Right lobe of liver (tissue), 6 donors: ENCODE measurements around the gene PANK1. TPM values are rescaled to one million over a fixed set of nuclear protein-coding genes. Genes with fewer than 3 reads are reported as not detected.

ENCODE experiments used
- ATAC-seq, 4 donors: fragments of 200-7000 bp; cut with Tn5 transposase; one replicate each; pipeline ENCODE4 v1.9.1; 2020; ENCODE audit warnings: mild to moderate bottlenecking in 4 of 4, moderate library complexity in 4 of 4
- DNase-seq, 3 donors: peaks; one replicate each; pipeline ENCODE4 v3.0.0-alpha.2; 2020
- H3K27ac ChIP-seq, 3 donors: fragments of 200-600 bp; one replicate each; pipeline ENCODE4 v1.8.0; 2022
- H3K27me3 ChIP-seq, 2 donors: fragments of 200-600 bp; one replicate each; pipeline ENCODE4 v1.8.0; 2022
- H3K36me3 ChIP-seq, 4 donors: fragments of 200-600 bp; sonication (generic) in 1 of 4; one replicate each; pipeline versions ENCODE4 v1.5.1 to v1.8.0; 2017 to 2022; ENCODE audit warnings: control low read depth in 1 of 4
- H3K4me1 ChIP-seq, 4 donors: fragments of 200-600 bp; sonication (generic) in 1 of 4; one replicate each; pipeline versions ENCODE4 v1.5.1 to v1.8.0; 2017 to 2022; ENCODE audit warnings: control low read depth in 1 of 4
- H3K4me3 ChIP-seq, 3 donors: fragments of 200-600 bp; one replicate each; pipeline ENCODE4 v1.8.0; 2022
- H3K9me3 ChIP-seq, 4 donors: fragments of 200-600 bp; sonication (generic) in 1 of 4; one replicate each; pipeline versions ENCODE4 v1.5.1 to v1.8.0; 2017 to 2022; ENCODE audit warnings: control low read depth in 1 of 4
- CTCF ChIP-seq, 4 donors: fragments of 200-600 bp in 3 of 4; fragments of 450-650 bp in 1 of 4; IDR thresholded peaks; one replicate each; pipeline versions ENCODE4 v1.5.1 to v1.8.0; 2016 to 2022; ENCODE audit warnings: antibody characterized with exemption in 4 of 4, mild to moderate bottlenecking in 2 of 4
- POLR2A ChIP-seq: fragments of 450-650 bp; IDR thresholded peaks from one replicate; pipeline ENCODE4 v1.6.1; 2017; ENCODE audit warnings: antibody characterized with exemption, mild to moderate bottlenecking
- WGBS: methylation state at CpG from one replicate; pipeline ENCODE4 v1.1.6; 2018; ENCODE audit warnings: low coverage, low lambda C conversion rate; ENCODE audit not compliant: insufficient coverage; ENCODE audit errors: missing lambda C conversion rate; 5-methylcytosine and 5-hydroxymethylcytosine counted together
- intact Hi-C, 2 donors: fragments of 100-400 bp; cut with DNase I; formaldehyde crosslinking; loops; one replicate each; pipeline versions ENCODE4 v1.11.2 to v1.14.1; 2022
- total RNA-seq, 6 experiments: library from RNA; depleted of rRNA in 2 of 6; stranded (reverse); fragments of >200 nt in 2 of 6; fragmentation: NEBNext Ultra II Directional in 3 of 6; extraction: Animal tissue kit (Norgen Biotek cat#: 25700) in 3 of 6; gene quantifications; one replicate each; pipeline versions ENCODE4 v1.1.0 to v1.2.4, GENCODE V29; 2016 to 2023
- donor health status: DM: no; HTN: yes; CAD: no.
- donor health status: DM: no; HTN: no; CAD: no.
- donor health status: DM: no; HTN: no; CAD: no.
- donor health status: DM: no; HTN: yes; CAD: no.
- donor health status: DM: no; HTN: yes; CAD: no.

The PANK1 gene
- total RNA-seq, 6 experiments from 2014 or later = 13.3 to 71.0 (median 48.6) TPM

- no peak for TF ChIP-seq CTCF (IDR thresholded peaks at IDR 0.05)
- no peaks in the 10 kb centered on the region for H3K9me3 ChIP-seq
- intact Hi-C loops = no loop called here
- no peak overlapping the region for H3K27ac ChIP-seq
- H3K4me3 ChIP-seq = no peak overlapping the region
- H3K27me3 ChIP-seq = no peaks in the 10 kb centered on the region
- DNase-seq (no peak), ATAC-seq (no peak)
- 54% methylated on average over 1 of the region's 3 CpGs for WGBS
- H3K4me1 ChIP-seq = no peaks in the 10 kb centered on the region
- H3K36me3 ChIP-seq = no peaks in the 10 kb centered on the region
These were observed 19.2 kb upstream of the PANK1 start for GRCh38 chr10:89664203-89664602.

GRCh38 chr10:89663144-89663543 lies 18.1 kb upstream of the PANK1 start:
- WGBS = 57% methylated on average over 3 of the region's 3 CpGs
- no peak for TF ChIP-seq POLR2A
- TF ChIP-seq CTCF (IDR thresholded peaks at IDR 0.05) = no peak
- no peaks in the 10 kb centered on the region for H3K36me3 ChIP-seq
- H3K27ac ChIP-seq = no peak overlapping the region
- ATAC-seq (no peak), DNase-seq (no peak)
- no peak overlapping the region for H3K4me3 ChIP-seq
- intact Hi-C loops = no loop called here
- H3K9me3 ChIP-seq = no peaks in the 10 kb centered on the region
- H3K4me1 ChIP-seq = no peaks in the 10 kb centered on the region
- no peaks in the 10 kb centered on the region for H3K27me3 ChIP-seq

- no peaks in the 10 kb centered on the region for H3K27me3 ChIP-seq
- ATAC-seq = no peak
- no peak for TF ChIP-seq CTCF (IDR thresholded peaks at IDR 0.05)
- no peak for TF ChIP-seq POLR2A
These were observed 17.6 kb upstream of the PANK1 start for GRCh38 chr10:89662596-89662995.

GRCh38 chr10:89659143-89660131 lies 14.4 kb upstream of the PANK1 start:
- 69% methylated on average over 6 of the region's 10 CpGs for WGBS
- intact Hi-C loops = no loop called here
- no peak for DNase-seq

More at GRCh38 chr10:89662596-89662995, 17.6 kb upstream of the PANK1 start:
- H3K4me3 ChIP-seq = no peak overlapping the region
- intact Hi-C loops = no loop called here
- WGBS = 92% methylated on average over 2 of the region's 2 CpGs
- H3K36me3 ChIP-seq = no peaks in the 10 kb centered on the region
- no peaks in the 10 kb centered on the region for H3K4me1 ChIP-seq
- H3K27ac ChIP-seq = no peak overlapping the region
- no peak for DNase-seq
- H3K9me3 ChIP-seq = no peaks in the 10 kb centered on the region

More at GRCh38 chr10:89659143-89660131, 14.4 kb upstream of the PANK1 start:
- Histone ChIP-seq H3K4me1 (peaks cover 0 to 15% (median 8%) of the 10 kb centered on the region in 4 donors), H3K4me3 (no peak overlapping the region), H3K27me3 (no peaks in the 10 kb centered on the region), H3K36me3 (no peaks in the 10 kb centered on the region), H3K9me3 (no peaks in the 10 kb centered on the region), H3K27ac (no peak overlapping the region)
- no peak for TF ChIP-seq CTCF (IDR thresholded peaks at IDR 0.05)
- no peak for TF ChIP-seq POLR2A
- ATAC-seq = no peak
